Breast epithelium (tissue), 4 donors: ENCODE results near the gene CERKL. TPM values are rescaled to one million over a fixed set of nuclear protein-coding genes. Genes with fewer than 3 reads are reported as not detected.

ENCODE experiments used
- DNase-seq, 2 donors: peaks; one replicate each; pipeline ENCODE4 v3.0.0-alpha.2; 2019; ENCODE audit warnings: low spot score in 2 of 2
- H3K27ac ChIP-seq, 2 donors: fragments of 200-600 bp; sonication (generic) in 1 of 2; one replicate each; pipeline ENCODE4 v1.5.1; 2016 to 2019; ENCODE audit warnings: mild to moderate bottlenecking in 1 of 2
- H3K27me3 ChIP-seq, 2 donors: fragments of 200-600 bp; sonication (generic) in 1 of 2; one replicate each; pipeline versions ENCODE4 v1.5.1 to v1.6.0; 2017 to 2019; ENCODE audit warnings: control low read depth in 1 of 2, mild to moderate bottlenecking in 1 of 2
- H3K36me3 ChIP-seq: fragments of 200-600 bp; one replicate; pipeline ENCODE4 v1.5.1; 2019
- H3K4me1 ChIP-seq, 2 donors: fragments of 200-600 bp; sonication (generic); one replicate each; pipeline ENCODE4 v1.5.1; 2016 to 2019; ENCODE audit warnings: control low read depth in 1 of 2
- H3K4me3 ChIP-seq, 3 donors: fragments of 200-600 bp; sonication (generic); 1 replicate in 2 of 3; 2 replicates in 1 of 3; pipeline ENCODE4 v1.5.1; 2016 to 2019; ENCODE audit warnings: mild to moderate bottlenecking in 3 of 3, moderate library complexity in 2 of 3
- H3K9me3 ChIP-seq, 2 donors: fragments of 200-600 bp; sonication (generic) in 1 of 2; one replicate each; pipeline ENCODE4 v1.5.1; 2016 to 2019; ENCODE audit warnings: control low read depth in 1 of 2
- CTCF ChIP-seq, 3 donors: fragments of 450-650 bp; IDR thresholded peaks; one replicate each; pipeline ENCODE4 v1.5.1; 2016 to 2017; ENCODE audit warnings: antibody characterized with exemption in 3 of 3, mild to moderate bottlenecking in 3 of 3, moderate library complexity in 3 of 3
- POLR2A ChIP-seq: fragments of 450-650 bp; IDR thresholded peaks from one replicate; pipeline ENCODE4 v1.6.1; 2016; ENCODE audit warnings: antibody characterized with exemption, mild to moderate bottlenecking, moderate library complexity
- POLR2AphosphoS5 ChIP-seq, 3 donors: sonication (generic); formaldehyde crosslinking; IDR thresholded peaks; one replicate each; pipeline ENCODE4 v1.6.1; 2017; ENCODE audit warnings: antibody characterized with exemption in 3 of 3
- intact Hi-C: fragments of 100-400 bp; cut with DNase I; formaldehyde crosslinking; loops from one replicate; pipeline ENCODE4 v1.15.1; 2023; ENCODE audit warnings: low total_unique reads
- total RNA-seq, 3 donors: library from RNA; depleted of rRNA; stranded (reverse); fragments of >200 nt; gene quantifications; one replicate each; pipeline ENCODE4 v1.1.0, GENCODE V29; 2016

CERKL gene
- total RNA-seq, 3 donors from 2014 or later, result 0.29 to 0.33 TPM; not detected in 1

GRCh38 chr2:181516992-181517391 is 139.9 kb downstream of the CERKL start:
- TF ChIP-seq POLR2AphosphoS5 (IDR thresholded peaks at IDR 0.05) (no peak), CTCF (IDR thresholded peaks at IDR 0.05) (no peak), POLR2A (no peak)
- no peak for DNase-seq
- H3K36me3 ChIP-seq, result no peaks in the 10 kb centered on the region
- intact Hi-C loops, result no loop called here
- no peak overlapping the region for H3K4me3 ChIP-seq
- H3K27me3 ChIP-seq, result no peaks in the 10 kb centered on the region
- H3K27ac ChIP-seq, result peak overlapping the region; percentile 3 to 78
- peaks cover 0 to 4% of the 10 kb centered on the region in 2 donors for H3K4me1 ChIP-seq
- no peaks in the 10 kb centered on the region for H3K9me3 ChIP-seq

- H3K4me1 ChIP-seq, result peaks cover 0 to 4% of the 10 kb centered on the region in 2 donors
- no peaks in the 10 kb centered on the region for H3K36me3 ChIP-seq
- H3K4me3 ChIP-seq, result no peak overlapping the region
- DNase-seq, result no peak
- H3K27me3 ChIP-seq, result no peaks in the 10 kb centered on the region
- TF ChIP-seq POLR2AphosphoS5 (IDR thresholded peaks at IDR 0.05) (no peak), POLR2A (no peak), CTCF (IDR thresholded peaks at IDR 0.05) (no peak)
- H3K9me3 ChIP-seq, result no peaks in the 10 kb centered on the region
- H3K27ac ChIP-seq, result no peak overlapping the region
- intact Hi-C loops, result no loop called here
Measured at GRCh38 chr2:181515719-181516118, 141.2 kb downstream of the CERKL start.

DNA sequence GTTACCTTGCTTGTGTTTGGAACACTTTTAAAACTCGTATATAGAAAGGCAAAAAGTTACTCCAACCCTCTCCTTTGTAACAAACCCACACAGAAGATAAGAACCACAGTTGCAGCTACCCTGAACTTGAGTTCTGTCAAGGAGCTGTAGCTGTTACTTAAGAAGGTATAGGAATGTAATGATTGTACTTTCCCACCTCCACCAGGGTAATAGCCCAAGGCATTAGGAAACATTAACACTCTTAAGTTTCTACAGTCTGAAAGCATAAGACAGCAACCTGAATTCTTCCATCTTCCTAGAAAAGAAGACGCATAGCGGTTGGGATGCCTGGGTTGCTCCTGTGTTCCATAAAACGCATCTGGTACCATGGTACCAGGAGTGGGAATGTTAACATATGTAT is 156.7 kb downstream of the CERKL start:
- intact Hi-C loops, result no loop called here
- Histone ChIP-seq H3K36me3 (no peaks in the 10 kb centered on the region), H3K27me3 (no peaks in the 10 kb centered on the region), H3K9me3 (no peaks in the 10 kb centered on the region), H3K27ac (no peak overlapping the region), H3K4me1 (no peaks in the 10 kb centered on the region), H3K4me3 (no peak overlapping the region)
- DNase-seq, result no peak
- no peak for TF ChIP-seq POLR2AphosphoS5 (IDR thresholded peaks at IDR 0.05)
- TF ChIP-seq CTCF (IDR thresholded peaks at IDR 0.05), result no peak
- no peak for TF ChIP-seq POLR2A

DNA sequence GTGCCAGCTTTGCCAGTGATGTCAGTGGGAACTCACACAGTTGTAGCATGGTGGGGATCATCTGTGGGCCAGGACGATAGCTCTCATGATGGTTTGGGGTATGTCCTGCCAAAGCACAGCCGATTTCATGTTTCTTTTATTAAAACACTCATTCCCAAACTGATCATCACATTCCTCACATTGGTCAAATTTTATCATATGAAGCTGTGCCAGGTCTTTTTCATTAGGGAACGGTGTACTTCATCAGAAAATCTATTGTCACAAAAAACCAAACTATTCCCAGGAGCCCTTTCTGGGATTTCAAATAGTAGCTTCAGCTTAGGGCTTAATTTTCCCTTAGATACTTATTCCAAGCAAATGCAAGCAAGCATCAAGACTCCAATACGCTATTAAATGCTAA is 157.7 kb downstream of the CERKL start:
- Histone ChIP-seq H3K4me3 (no peak overlapping the region), H3K27ac (no peak overlapping the region), H3K9me3 (no peaks in the 10 kb centered on the region), H3K4me1 (no peaks in the 10 kb centered on the region), H3K27me3 (no peaks in the 10 kb centered on the region), H3K36me3 (no peaks in the 10 kb centered on the region)
- intact Hi-C loops, result no loop called here
- no peak for DNase-seq
- TF ChIP-seq POLR2A, result no peak
- no peak for TF ChIP-seq CTCF (IDR thresholded peaks at IDR 0.05)
- no peak for TF ChIP-seq POLR2AphosphoS5 (IDR thresholded peaks at IDR 0.05)

Other genes with a start within 250 kb of the CERKL start
- gene ITGA4, start 199.7 kb downstream of the CERKL start, total RNA-seq, result 10 to 100 TPM in 2 of 3 donors, 1 to 10 TPM in 1; 6.7 to 12.5 (median 11.7) TPM
- not detected for gene NEUROD1, start 23.4 kb upstream of the CERKL start, total RNA-seq
- 100 to 1,000 TPM in 1 of 3 donors, 10 to 100 TPM in 2; 67.2 to 170 (median 98.9) TPM for gene ITPRID2, start 234.6 kb upstream of the CERKL start, total RNA-seq